K562 (cell line): ENCODE data around the gene OR13A1. TPM values are rescaled to one million over a fixed set of nuclear protein-coding genes. Genes with fewer than 3 reads are reported as not detected.

Experiments
- ATAC-seq: fragments of 200-7000 bp; cut with Tn5 transposase; 3 replicates; pipeline ENCODE4 v1.9.1; 2020; ENCODE audit warnings: moderate library complexity
- BruUV-seq: library from RNA; stranded (reverse); fragments of 400-500 nt; replicated peaks from 2 replicates; lab custom pipeline; 2021; lab: Mats Ljungman, UMichigan
- CTCF ChIA-PET: fragments of 300-600 bp; formaldehyde crosslinking; extraction: SDS; loops from one replicate; lab custom pipeline; 2021; ENCODE audit warnings: low intra/inter-chr PET ratio; lab: Yijun Ruan, JAX
- POLR2A ChIA-PET: fragments of 300-600, 350-650 bp; sonication (Branson Sonifier 250); formaldehyde crosslinking; extraction: SDS; loops from one replicate; lab custom pipeline; 2021; ENCODE audit warnings: antibody characterized with exemption, inconsistent platforms; lab: Yijun Ruan, JAX
- DNase-seq, 4 experiments: peaks; one replicate each; pipeline versions ENCODE4 v3.0.0 to v3.0.0-alpha.2; 2011 to 2018; ENCODE audit warnings: low spot score in 3 of 4, mixed read lengths in 3 of 4; ENCODE audit errors: extremely low read depth in 1 of 4
- FAIRE-seq: peaks from 2 replicates; lab custom pipeline; 2011; peaks lifted over from hg19 to GRCh38; lab: Jason Lieb, UNC
- H2AFZ ChIP-seq: 2 replicates; pipeline ENCODE4 v1.6.0; 2011; ENCODE audit warnings: low read depth, low read length, control low read depth, inconsistent platforms
- H3K27ac ChIP-seq: fragments of 200-600 bp; 3 replicates; pipeline ENCODE4 v1.8.0; 2011; ENCODE audit warnings: low read depth, mild to moderate bottlenecking, control low read depth, inconsistent platforms, low read length, moderate library complexity, mixed read lengths; ENCODE audit errors: extremely low read depth
- H3K27me3 ChIP-seq, 2 experiments: fragments of 300-600 bp in 1 of 2; 2 replicates in 1 of 2; 3 replicates in 1 of 2; pipeline versions ENCODE4 v1.6.0 to v1.8.0; 2011; ENCODE audit warnings: inconsistent platforms in 2 of 2, low read length in 2 of 2, mild to moderate bottlenecking in 1 of 2, mixed read lengths in 1 of 2, moderate library complexity in 1 of 2; ENCODE audit not compliant: control insufficient read depth in 2 of 2, insufficient read depth in 2 of 2
- H3K36me3 ChIP-seq: fragments of 300-600 bp; 3 replicates; pipeline ENCODE4 v1.8.0; 2011; ENCODE audit warnings: mild to moderate bottlenecking, low read length, inconsistent platforms; ENCODE audit not compliant: control insufficient read depth, insufficient read depth
- H3K4me1 ChIP-seq, 2 experiments: fragments of 200-600 bp in 1 of 2; replicated peaks in 1 of 2; 2 replicates in 1 of 2; 3 replicates in 1 of 2; pipeline versions ENCODE4 v1.5.1 to v1.8.0; 2011; ENCODE audit warnings: inconsistent platforms in 2 of 2, low read length in 2 of 2, mild to moderate bottlenecking in 1 of 2, mixed read lengths in 1 of 2, moderate library complexity in 1 of 2; ENCODE audit not compliant: control insufficient read depth in 2 of 2, insufficient read depth in 2 of 2
- H3K4me2 ChIP-seq: 2 replicates; pipeline ENCODE4 v1.6.1; 2011; ENCODE audit warnings: low read length, control low read depth, inconsistent platforms, mixed read lengths; ENCODE audit not compliant: insufficient read depth
- H3K4me3 ChIP-seq: fragments of 200-600 bp; sonication (generic), shearing (Covaris generic); 2 replicates; pipeline ENCODE4 v1.5.1; 2016; ENCODE audit warnings: control low read depth, inconsistent platforms
- H3K79me2 ChIP-seq: fragments of 200-600 bp; 3 replicates; pipeline ENCODE4 v1.8.0; 2011; ENCODE audit warnings: low read length, inconsistent platforms; ENCODE audit not compliant: control insufficient read depth, insufficient read depth
- H3K9ac ChIP-seq, 2 experiments: 2 replicates each; pipeline versions ENCODE4 v1.6.0 to v1.6.1; 2011; ENCODE audit warnings: low read depth in 2 of 2, low read length in 2 of 2, control low read depth in 1 of 2, inconsistent platforms in 1 of 2, mild to moderate bottlenecking in 1 of 2, mixed read lengths in 1 of 2; ENCODE audit not compliant: insufficient read depth in 1 of 2
- H3K9me1 ChIP-seq: one replicate; pipeline ENCODE4 v1.6.0; 2011; ENCODE audit warnings: inconsistent platforms, mild to moderate bottlenecking, low read length, moderate library complexity; ENCODE audit not compliant: control insufficient read depth, insufficient read depth
- H3K9me3 ChIP-seq: replicated peaks from 2 replicates; pipeline ENCODE4 v1.5.1; 2011; ENCODE audit warnings: low read depth, low read length, inconsistent platforms; ENCODE audit not compliant: control insufficient read depth, insufficient read depth
- H4K20me1 ChIP-seq: replicated peaks from 2 replicates; pipeline ENCODE4 v1.6.1; 2011; ENCODE audit warnings: low read length, inconsistent platforms, mixed read lengths; ENCODE audit not compliant: control insufficient read depth, insufficient read depth
- ADNP ChIP-seq: fragments of 200-800 bp; sonication (Bioruptor generic); IDR thresholded peaks from 2 replicates; pipeline ENCODE4 v1.6.1; 2016; ENCODE audit warnings: missing genetic modification characterization, missing compliant biosample characterization
- BCLAF1 ChIP-seq, 2 experiments: fragments of 450-650 bp in 1 of 2; IDR thresholded peaks; 2 replicates each; pipeline ENCODE4 v1.6.1; 2011 to 2017; ENCODE audit warnings: low read depth in 2 of 2, antibody characterized with exemption in 1 of 2, borderline replicate concordance in 1 of 2, low read length in 1 of 2, mild to moderate bottlenecking in 1 of 2, mixed read lengths in 1 of 2; ENCODE audit not compliant: control insufficient read depth in 1 of 2
- CBFA2T2 ChIP-seq: fragments of 450-650 bp; conservative IDR thresholded peaks from 2 replicates; pipeline ENCODE4 v1.6.1; 2017; ENCODE audit warnings: mild to moderate bottlenecking
- CHAMP1 ChIP-seq: fragments of 450-650 bp; IDR thresholded peaks from 2 replicates; pipeline ENCODE4 v1.6.1; 2016; ENCODE audit warnings: mild to moderate bottlenecking
- CTBP1 ChIP-seq: fragments of 450-650 bp; IDR thresholded peaks from 2 replicates; pipeline ENCODE4 v1.6.1; 2016; ENCODE audit warnings: borderline replicate concordance
- DPF2 ChIP-seq: fragments of 450-650 bp; IDR thresholded peaks from 2 replicates; pipeline ENCODE4 v1.6.1; 2016
- KLF16 ChIP-seq: IDR thresholded peaks from 2 replicates; pipeline ENCODE4 v1.6.1; 2016; ENCODE audit warnings: antibody characterized with exemption
- LEF1 ChIP-seq: fragments of 450-650 bp; IDR thresholded peaks from 2 replicates; pipeline ENCODE4 v1.6.1; 2016; ENCODE audit warnings: mild to moderate bottlenecking
- MTA3 ChIP-seq: fragments of 450-650 bp; formaldehyde crosslinking; IDR thresholded peaks from 2 replicates; pipeline ENCODE4 v1.6.1; 2017; ENCODE audit warnings: mild to moderate bottlenecking, borderline replicate concordance
- NR2C1 ChIP-seq, 2 experiments: fragments of 450-650 bp; IDR thresholded peaks; 2 replicates each; pipeline ENCODE4 v1.6.1; 2017; ENCODE audit warnings: mild to moderate bottlenecking in 2 of 2, antibody characterized with exemption in 1 of 2, inconsistent platforms in 1 of 2, missing compliant biosample characterization in 1 of 2, missing genetic modification characterization in 1 of 2
- TAL1 ChIP-seq: fragments of 450-650 bp; IDR thresholded peaks from 2 replicates; pipeline ENCODE4 v1.6.1; 2016; ENCODE audit warnings: mild to moderate bottlenecking
- TRIM24 ChIP-seq, 2 experiments: fragments of 450-650 bp; IDR thresholded peaks; 2 replicates each; pipeline ENCODE4 v1.6.1; 2016
- ZBTB7A ChIP-seq: IDR thresholded peaks from 2 replicates; pipeline ENCODE4 v1.6.1; 2011; ENCODE audit warnings: low read depth, mild to moderate bottlenecking, low read length, moderate library complexity, borderline replicate concordance; ENCODE audit not compliant: control insufficient read depth
- ZNF197 ChIP-seq: fragments of 200-800 bp; sonication (Bioruptor generic); IDR thresholded peaks from 2 replicates; pipeline ENCODE4 v1.6.1; 2016; ENCODE audit warnings: low read depth, missing genetic modification characterization, missing compliant biosample characterization
- ZNF512 ChIP-seq: IDR thresholded peaks from 2 replicates; pipeline ENCODE4 v1.6.1; 2016; ENCODE audit warnings: missing genetic modification characterization, missing compliant biosample characterization
- ZNF75A ChIP-seq: fragments of 450-650 bp; formaldehyde crosslinking; IDR thresholded peaks from 2 replicates; pipeline ENCODE4 v1.4.0; 2020; ENCODE audit warnings: mild to moderate bottlenecking
- WGBS: fragments of 100-300 bp; shearing (Covaris generic); methylation state at CpG from one replicate; pipeline ENCODE4 v1.1.6; 2016; ENCODE audit warnings: low coverage, mixed read lengths; ENCODE audit not compliant: insufficient coverage; ENCODE audit errors: missing lambda C conversion rate; 5-methylcytosine and 5-hydroxymethylcytosine counted together
- in situ Hi-C: fragments of 300-500 bp; cut with MboI; formaldehyde crosslinking; loops from 4 replicates; pipeline ENCODE4 v1.15.0; 2018; ENCODE audit warnings: inconsistent platforms, mixed read lengths
- intact Hi-C: fragments of 100-400 bp; cut with micrococcal nuclease; formaldehyde crosslinking; loops from 2 replicates; pipeline ENCODE4 v1.14.2; 2022
- polyA plus RNA-seq, 8 experiments: library from polyadenylated mRNA; depleted of rRNA in 4 of 8; stranded (reverse) in 5 of 8; unstranded in 3 of 8; fragments of >200 nt; fragmentation: Nextera tagmentation in 2 of 8; fragmentation: Illumina TruSeq in 1 of 8; extraction: Ambion mirVana in 2 of 8; extraction: Trizol in 1 of 8; gene quantifications; 2 replicates each; pipeline versions ENCODE4 v1.2.1 to v1.2.3, GENCODE V29; 2011 to 2014; ENCODE audit warnings: inconsistent platforms in 1 of 8, missing spikeins in 1 of 8
- total RNA-seq, 7 experiments: library from RNA; depleted of rRNA in 6 of 7; stranded (reverse); fragments of >200 nt in 6 of 7; fragmentation: Illumina TruSeq in 2 of 7; extraction: Trizol in 2 of 7; gene quantifications; 2 replicates each; pipeline versions ENCODE4 v1.2.1 to v1.2.3, GENCODE V29; 2011 to 2021; ENCODE audit warnings: low replicate concordance in 1 of 7

OR13A1 gene
- total and polyA plus RNA-seq, 9 of the 15 experiments (the other 6 are each of a cell fraction or from before 2014, with no cell fraction given), result 0.03 to 0.11 (median 0.06) TPM; not detected in 3

- H3K27me3 ChIP-seq, result no peaks in the 10 kb centered on the region
- no peaks in the 10 kb centered on the region for H3K79me2 ChIP-seq
- peak in 1 of 4 experiments; percentile 58 for DNase-seq
- peak overlapping the region; percentile 47 for H2AFZ ChIP-seq
- intact Hi-C loops (no loop called here), in situ Hi-C loops (no loop called here)
- H3K4me2 ChIP-seq, result peak overlapping the region; percentile 26; the same call in 1 of the 2 replicates
- H4K20me1 ChIP-seq, result no peaks in the 10 kb centered on the region
- H3K9ac ChIP-seq, result peak overlapping the region in 1 of 2 experiments; percentile 7; a peak in 1 of 4 replicates
- H3K4me3 ChIP-seq, result no peak overlapping the region
- POLR2A ChIA-PET, result interaction anchor here (0.7 to 1.3 kb wide), 2 partner anchors 12 to 14 kb away, joined by 3 to 4 read pairs; no protein-coding TSS in a partner anchor
- WGBS, result 11% methylated on average over 2 of the region's 2 CpGs
- peak; percentile 73 for FAIRE-seq
- no peaks in the 10 kb centered on the region for H3K36me3 ChIP-seq
- no TSS peak for BruUV-seq
- CTCF ChIA-PET, result no interaction called here
- no peaks in the 10 kb centered on the region for H3K9me1 ChIP-seq
- ATAC-seq, result peak; percentile 70
- peak overlapping the region; percentile 35 for H3K27ac ChIP-seq
- peaks cover 12 to 17% of the 10 kb centered on the region in 2 experiments; a peak in 4 of 5 replicates for H3K4me1 ChIP-seq
- H3K9me3 ChIP-seq, result 0 out of 2 replicates have a peak, but pooled peaks cover 2% of the 10 kb centered on the region
- peak; percentile 53; the same call in 1 of the 2 replicates for TF ChIP-seq MTA3
- peak; percentile 68; the same call in 1 of the 2 replicates for TF ChIP-seq LEF1
- peak; percentile 57; the same call in 1 of the 2 replicates for TF ChIP-seq ZBTB7A
- 0 out of 2 replicates have a peak, but pooled peaks have one; percentile 11 for TF ChIP-seq ZNF197
- TF ChIP-seq TRIM24 (IDR thresholded peaks at IDR 0.05), result peak; percentile 56 to 65; a peak in 3 of 4 replicates
- TF ChIP-seq ADNP (tag), result no peak
- TF ChIP-seq CBFA2T2, result peak; percentile 82
- peak; percentile 84 for TF ChIP-seq TAL1
- no peak for TF ChIP-seq BCLAF1 (IDR thresholded peaks at IDR 0.05; ENCODE audit: borderline replicate concordance in 1 of 2, control insufficient read depth in 1 of 2, low read depth in 2 of 2, low read length in 1 of 2)
- TF ChIP-seq ZNF512 (tag), result no peak
- 0 out of 2 replicates have a peak, but pooled peaks have one; percentile 47 for TF ChIP-seq KLF16
- 0 out of 2 replicates have a peak, but pooled peaks have one; percentile 12 for TF ChIP-seq CTBP1
- peak; percentile 20; the same call in 1 of the 2 replicates for TF ChIP-seq NR2C1 (IDR thresholded peaks at IDR 0.05)
- no peak for TF ChIP-seq NR2C1 (tag; IDR thresholded peaks at IDR 0.05)
- 0 out of 2 replicates have a peak, but pooled peaks have one; percentile 61 for TF ChIP-seq CHAMP1
- TF ChIP-seq ZNF75A (CRISPR knock-in tag), result no peak
- TF ChIP-seq DPF2, result peak; percentile 88
These were observed 53.5 kb downstream of the OR13A1 start for GRCh38 chr10:45261946-45262345.
